B cell (primary cell): Measurements from ENCODE around the gene MCHR2. TPM values are rescaled to one million over a fixed set of nuclear protein-coding genes. Genes with fewer than 3 reads are reported as not detected.

Experiments used
- ATAC-seq: fragments of 200-7000 bp; cut with Tn5 transposase; one replicate; pipeline ENCODE4 v1.10.0; 2021; ENCODE audit warnings: low read depth, mild to moderate bottlenecking, moderate number of reproducible peaks, moderate library complexity
- CTCF ChIA-PET: fragments of 350-600 bp; sonication (Branson Sonifier 250); formaldehyde crosslinking; loops from one replicate; lab custom pipeline; 2021; ENCODE audit warnings: antibody characterized with exemption, inconsistent platforms; lab: Charles Lee
- POLR2A ChIA-PET: fragments of 350-600 bp; sonication (Branson Sonifier 250); formaldehyde crosslinking; loops from one replicate; lab custom pipeline; 2021; ENCODE audit warnings: antibody characterized with exemption; lab: Charles Lee
- DNase-seq: peaks from one replicate; pipeline ENCODE4 v3.0.0; 2013
- H2AFZ ChIP-seq: 2 replicates; pipeline ENCODE4 v1.6.1; 2012; ENCODE audit warnings: mild to moderate bottlenecking, low read depth, low read length; ENCODE audit not compliant: insufficient read depth, poor library complexity, severe bottlenecking
- H3K27ac ChIP-seq, 2 donors: 1 replicate in 1 of 2; 2 replicates in 1 of 2; pipeline ENCODE4 v1.5.1; 2012 to 2013; ENCODE audit warnings: low read length in 2 of 2, mild to moderate bottlenecking in 2 of 2, moderate library complexity in 1 of 2
- H3K27me3 ChIP-seq, 4 experiments: fragments of 200-600 bp in 1 of 4; sonication (generic) in 1 of 4; replicated peaks in 1 of 4; 1 replicate in 2 of 4; 2 replicates in 2 of 4; pipeline versions ENCODE4 v1.6.1 to v1.7.0; 2013 to 2016; ENCODE audit warnings: low read length in 3 of 4, mild to moderate bottlenecking in 2 of 4, mixed read lengths in 1 of 4, moderate library complexity in 1 of 4; ENCODE audit not compliant: insufficient read depth in 4 of 4, control insufficient read depth in 3 of 4; ENCODE audit errors: control extremely low read depth in 1 of 4
- H3K36me3 ChIP-seq, 2 experiments: replicated peaks in 1 of 2; 1 replicate in 1 of 2; 2 replicates in 1 of 2; pipeline versions ENCODE4 v1.6.1 to v1.7.1; 2013; ENCODE audit warnings: low read length in 1 of 2; ENCODE audit not compliant: insufficient read depth in 2 of 2, control insufficient read depth in 1 of 2; ENCODE audit errors: control extremely low read depth in 1 of 2, extremely low read depth in 1 of 2
- H3K4me1 ChIP-seq, 2 donors: fragments of 200-600 bp in 1 of 2; sonication (generic) in 1 of 2; 1 replicate in 1 of 2; 2 replicates in 1 of 2; pipeline versions ENCODE4 v1.5.1 to v1.6.1; 2013 to 2017; ENCODE audit warnings: low read length in 2 of 2; ENCODE audit not compliant: control insufficient read depth in 2 of 2, insufficient read depth in 2 of 2
- H3K4me2 ChIP-seq: replicated peaks from 2 replicates; pipeline ENCODE3; 2012; ENCODE audit warnings: mild to moderate bottlenecking, low read depth, low read length; ENCODE audit not compliant: poor library complexity, severe bottlenecking
- H3K4me3 ChIP-seq, 5 experiments: fragments of 200-600 bp in 1 of 5; sonication (generic) in 1 of 5; 1 replicate in 3 of 5; 2 replicates in 2 of 5; pipeline versions ENCODE4 v1.5.1 to v1.7.0; 2011 to 2016; ENCODE audit warnings: low read length in 4 of 5, mild to moderate bottlenecking in 4 of 5, low read depth in 2 of 5, control low read depth in 1 of 5, moderate library complexity in 1 of 5; ENCODE audit not compliant: insufficient read depth in 1 of 5; ENCODE audit errors: control extremely low read depth in 1 of 5, extremely low read depth in 1 of 5
- H3K79me2 ChIP-seq: fragments of 200-600 bp; sonication (generic); one replicate; pipeline ENCODE4 v1.6.0; 2016; ENCODE audit warnings: low read length; ENCODE audit not compliant: control insufficient read depth, insufficient read depth
- H3K9ac ChIP-seq: fragments of 200-600 bp; sonication (generic); 2 replicates; pipeline ENCODE4 v1.6.1; 2017; ENCODE audit warnings: mild to moderate bottlenecking, low read length, moderate library complexity
- H3K9me3 ChIP-seq, 3 donors: one replicate each; pipeline versions ENCODE4 v1.6.1 to v1.7.1; 2013; ENCODE audit warnings: low read length in 2 of 3; ENCODE audit not compliant: control insufficient read depth in 2 of 3, insufficient read depth in 1 of 3; ENCODE audit errors: control extremely low read depth in 1 of 3
- H4K20me1 ChIP-seq: 2 replicates; pipeline ENCODE4 v1.6.0; 2012; ENCODE audit warnings: mild to moderate bottlenecking, low read length; ENCODE audit not compliant: insufficient read depth, control insufficient read depth, poor library complexity, severe bottlenecking
- H3K27ac Mint-ChIP-seq: one replicate; pipeline ENCODE4 v1.8.0; 2021; ENCODE audit warnings: mixed read lengths
- H3K27me3 Mint-ChIP-seq: one replicate; pipeline ENCODE4 v1.8.0; 2021; ENCODE audit warnings: mixed read lengths
- H3K4me1 Mint-ChIP-seq: one replicate; pipeline ENCODE4 v1.8.0; 2021; ENCODE audit warnings: mixed read lengths
- H3K4me3 Mint-ChIP-seq: one replicate; pipeline ENCODE4 v1.8.0; 2021; ENCODE audit warnings: mixed read lengths
- H3K9me3 Mint-ChIP-seq: one replicate; pipeline ENCODE4 v1.8.0; 2022; ENCODE audit warnings: mixed read lengths; ENCODE audit not compliant: insufficient read depth
- CTCF ChIP-seq: fragments of 200-600 bp; IDR thresholded peaks from one replicate; pipeline ENCODE4 v1.8.0; 2022; ENCODE audit warnings: antibody characterized with exemption, mild to moderate bottlenecking
- EZH2 ChIP-seq: IDR thresholded peaks from 2 replicates; pipeline ENCODE4 v1.6.1; 2012; ENCODE audit warnings: borderline replicate concordance, low read depth, mild to moderate bottlenecking, moderate library complexity, low read length; ENCODE audit not compliant: insufficient read depth, poor library complexity, severe bottlenecking
- WGBS: methylation state at CpG from one replicate; pipeline ENCODE4 v1.1.5; 2013; ENCODE audit warnings: missing lambda C conversion rate; ENCODE audit not compliant: insufficient coverage; 5-methylcytosine and 5-hydroxymethylcytosine counted together
- intact Hi-C: fragments of 100-400 bp; cut with micrococcal nuclease; formaldehyde crosslinking; loops from one replicate; pipeline ENCODE4 v1.10.0; 2022
- polyA plus RNA-seq: library from polyadenylated mRNA; depleted of rRNA; stranded (reverse); fragments of >200 nt; gene quantifications from 2 replicates; pipeline ENCODE4 v1.2.3, GENCODE V29; 2012
- total RNA-seq, 2 donors: library from RNA; stranded (reverse); fragments of 120-200 nt in 1 of 2; gene quantifications; 1 replicate in 1 of 2; 2 replicates in 1 of 2; pipeline versions ENCODE4 v1.2.3 to v1.2.4, GENCODE V29; 2013 to 2022

Gene MCHR2
- total and polyA plus RNA-seq, 2 donors (not counting 1 experiment from before 2014, with no cell fraction given) = not detected

- no peaks in the 10 kb centered on the region for H3K36me3 ChIP-seq
- CTCF ChIA-PET = no interaction called here
- no peak overlapping the region for H2AFZ ChIP-seq
- intact Hi-C loops = no loop called here
- H3K27me3 ChIP-seq = peaks cover 0 to 3% (median 0%) of the 10 kb centered on the region in 4 experiments
- H3K9me3 Mint-ChIP-seq = no peaks in the 10 kb centered on the region
- no peak overlapping the region for H3K27ac ChIP-seq
- H3K27me3 Mint-ChIP-seq = no peaks in the 10 kb centered on the region
- no peaks in the 10 kb centered on the region for H3K79me2 ChIP-seq
- no peak for DNase-seq
- TF ChIP-seq EZH2 (no peak), CTCF (no peak)
- H3K4me3 Mint-ChIP-seq = no peak overlapping the region
- H3K4me3 ChIP-seq = no peak overlapping the region
- no peaks in the 10 kb centered on the region for H3K4me1 Mint-ChIP-seq
- no peak overlapping the region for H3K4me2 ChIP-seq
- no peaks in the 10 kb centered on the region for H4K20me1 ChIP-seq
- POLR2A ChIA-PET = no interaction called here
- ATAC-seq = no peak
- no peak overlapping the region for H3K27ac Mint-ChIP-seq
- no peaks in the 10 kb centered on the region for H3K4me1 ChIP-seq
- H3K9ac ChIP-seq = no peak overlapping the region
- H3K9me3 ChIP-seq = no peaks in the 10 kb centered on the region
These were observed 107.0 kb downstream of the MCHR2 start for GRCh38 chr6:99887066-99887465.

- H3K27ac Mint-ChIP-seq = no peak overlapping the region
- Histone ChIP-seq H3K4me1 (no peaks in the 10 kb centered on the region), H3K4me2 (no peak overlapping the region), H3K79me2 (no peaks in the 10 kb centered on the region), H3K36me3 (no peaks in the 10 kb centered on the region), H3K27me3 (peaks cover 0 to 6% (median 0%) of the 10 kb centered on the region in 4 experiments), H3K9me3 (no peaks in the 10 kb centered on the region), H3K27ac (no peak overlapping the region), H3K9ac (no peak overlapping the region), H2AFZ (no peak overlapping the region), H4K20me1 (no peaks in the 10 kb centered on the region), H3K4me3 (no peak overlapping the region)
- 100% methylated on average over 1 of the region's 3 CpGs for WGBS
- no peak for ATAC-seq
- intact Hi-C loops = no loop called here
- no peaks in the 10 kb centered on the region for H3K4me1 Mint-ChIP-seq
- H3K27me3 Mint-ChIP-seq = peaks cover 3% of the 10 kb centered on the region
- ChIA-PET CTCF (no interaction called here), POLR2A (no interaction called here)
- no peaks in the 10 kb centered on the region for H3K9me3 Mint-ChIP-seq
- no peak for TF ChIP-seq EZH2
- H3K4me3 Mint-ChIP-seq = no peak overlapping the region
- DNase-seq = no peak
These were observed 109.0 kb downstream of the MCHR2 start for GRCh38 chr6:99885051-99885450.
